B cell (primary cell): ENCODE measurements around the gene RBM38. TPM values are rescaled to one million over a fixed set of nuclear protein-coding genes. Genes with fewer than 3 reads are reported as not detected.

Experiments
- ATAC-seq: fragments of 200-7000 bp; cut with Tn5 transposase; one replicate; pipeline ENCODE4 v1.10.0; 2021; ENCODE audit warnings: low read depth, mild to moderate bottlenecking, moderate number of reproducible peaks, moderate library complexity
- CTCF ChIA-PET: fragments of 350-600 bp; sonication (Branson Sonifier 250); formaldehyde crosslinking; loops from one replicate; lab custom pipeline; 2021; ENCODE audit warnings: antibody characterized with exemption, inconsistent platforms; lab: Charles Lee
- POLR2A ChIA-PET: fragments of 350-600 bp; sonication (Branson Sonifier 250); formaldehyde crosslinking; loops from one replicate; lab custom pipeline; 2021; ENCODE audit warnings: antibody characterized with exemption; lab: Charles Lee
- DNase-seq: peaks from one replicate; pipeline ENCODE4 v3.0.0; 2013
- H2AFZ ChIP-seq: 2 replicates; pipeline ENCODE4 v1.6.1; 2012; ENCODE audit warnings: mild to moderate bottlenecking, low read depth, low read length; ENCODE audit not compliant: insufficient read depth, poor library complexity, severe bottlenecking
- H3K27ac ChIP-seq, 2 donors: 1 replicate in 1 of 2; 2 replicates in 1 of 2; pipeline ENCODE4 v1.5.1; 2012 to 2013; ENCODE audit warnings: low read length in 2 of 2, mild to moderate bottlenecking in 2 of 2, moderate library complexity in 1 of 2
- H3K27me3 ChIP-seq, 4 experiments: fragments of 200-600 bp in 1 of 4; sonication (generic) in 1 of 4; replicated peaks in 1 of 4; 1 replicate in 2 of 4; 2 replicates in 2 of 4; pipeline versions ENCODE4 v1.6.1 to v1.7.0; 2013 to 2016; ENCODE audit warnings: low read length in 3 of 4, mild to moderate bottlenecking in 2 of 4, mixed read lengths in 1 of 4, moderate library complexity in 1 of 4; ENCODE audit not compliant: insufficient read depth in 4 of 4, control insufficient read depth in 3 of 4; ENCODE audit errors: control extremely low read depth in 1 of 4
- H3K36me3 ChIP-seq, 2 experiments: replicated peaks in 1 of 2; 1 replicate in 1 of 2; 2 replicates in 1 of 2; pipeline versions ENCODE4 v1.6.1 to v1.7.1; 2013; ENCODE audit warnings: low read length in 1 of 2; ENCODE audit not compliant: insufficient read depth in 2 of 2, control insufficient read depth in 1 of 2; ENCODE audit errors: control extremely low read depth in 1 of 2, extremely low read depth in 1 of 2
- H3K4me1 ChIP-seq, 2 donors: fragments of 200-600 bp in 1 of 2; sonication (generic) in 1 of 2; 1 replicate in 1 of 2; 2 replicates in 1 of 2; pipeline versions ENCODE4 v1.5.1 to v1.6.1; 2013 to 2017; ENCODE audit warnings: low read length in 2 of 2; ENCODE audit not compliant: control insufficient read depth in 2 of 2, insufficient read depth in 2 of 2
- H3K4me2 ChIP-seq: replicated peaks from 2 replicates; pipeline ENCODE3; 2012; ENCODE audit warnings: mild to moderate bottlenecking, low read depth, low read length; ENCODE audit not compliant: poor library complexity, severe bottlenecking
- H3K4me3 ChIP-seq, 5 experiments: fragments of 200-600 bp in 1 of 5; sonication (generic) in 1 of 5; 1 replicate in 3 of 5; 2 replicates in 2 of 5; pipeline versions ENCODE4 v1.5.1 to v1.7.0; 2011 to 2016; ENCODE audit warnings: low read length in 4 of 5, mild to moderate bottlenecking in 4 of 5, low read depth in 2 of 5, control low read depth in 1 of 5, moderate library complexity in 1 of 5; ENCODE audit not compliant: insufficient read depth in 1 of 5; ENCODE audit errors: control extremely low read depth in 1 of 5, extremely low read depth in 1 of 5
- H3K79me2 ChIP-seq: fragments of 200-600 bp; sonication (generic); one replicate; pipeline ENCODE4 v1.6.0; 2016; ENCODE audit warnings: low read length; ENCODE audit not compliant: control insufficient read depth, insufficient read depth
- H3K9ac ChIP-seq: fragments of 200-600 bp; sonication (generic); 2 replicates; pipeline ENCODE4 v1.6.1; 2017; ENCODE audit warnings: mild to moderate bottlenecking, low read length, moderate library complexity
- H3K9me3 ChIP-seq, 3 donors: one replicate each; pipeline versions ENCODE4 v1.6.1 to v1.7.1; 2013; ENCODE audit warnings: low read length in 2 of 3; ENCODE audit not compliant: control insufficient read depth in 2 of 3, insufficient read depth in 1 of 3; ENCODE audit errors: control extremely low read depth in 1 of 3
- H4K20me1 ChIP-seq: 2 replicates; pipeline ENCODE4 v1.6.0; 2012; ENCODE audit warnings: mild to moderate bottlenecking, low read length; ENCODE audit not compliant: insufficient read depth, control insufficient read depth, poor library complexity, severe bottlenecking
- H3K27ac Mint-ChIP-seq: one replicate; pipeline ENCODE4 v1.8.0; 2021; ENCODE audit warnings: mixed read lengths
- H3K27me3 Mint-ChIP-seq: one replicate; pipeline ENCODE4 v1.8.0; 2021; ENCODE audit warnings: mixed read lengths
- H3K4me1 Mint-ChIP-seq: one replicate; pipeline ENCODE4 v1.8.0; 2021; ENCODE audit warnings: mixed read lengths
- H3K4me3 Mint-ChIP-seq: one replicate; pipeline ENCODE4 v1.8.0; 2021; ENCODE audit warnings: mixed read lengths
- H3K9me3 Mint-ChIP-seq: one replicate; pipeline ENCODE4 v1.8.0; 2022; ENCODE audit warnings: mixed read lengths; ENCODE audit not compliant: insufficient read depth
- EZH2 ChIP-seq: IDR thresholded peaks from 2 replicates; pipeline ENCODE4 v1.6.1; 2012; ENCODE audit warnings: borderline replicate concordance, low read depth, mild to moderate bottlenecking, moderate library complexity, low read length; ENCODE audit not compliant: insufficient read depth, poor library complexity, severe bottlenecking
- WGBS: methylation state at CpG from one replicate; pipeline ENCODE4 v1.1.5; 2013; ENCODE audit warnings: missing lambda C conversion rate; ENCODE audit not compliant: insufficient coverage; 5-methylcytosine and 5-hydroxymethylcytosine counted together
- intact Hi-C: fragments of 100-400 bp; cut with micrococcal nuclease; formaldehyde crosslinking; loops from one replicate; pipeline ENCODE4 v1.10.0; 2022
- polyA plus RNA-seq: library from polyadenylated mRNA; depleted of rRNA; stranded (reverse); fragments of >200 nt; gene quantifications from 2 replicates; pipeline ENCODE4 v1.2.3, GENCODE V29; 2012
- total RNA-seq, 2 donors: library from RNA; stranded (reverse); fragments of 120-200 nt in 1 of 2; gene quantifications; 1 replicate in 1 of 2; 2 replicates in 1 of 2; pipeline versions ENCODE4 v1.2.3 to v1.2.4, GENCODE V29; 2013 to 2022
- TF ChIP-seq, protein P1 (sequence below): fragments of 200-600 bp; IDR thresholded peaks from one replicate; pipeline ENCODE4 v1.8.0; 2022; ENCODE audit warnings: antibody characterized with exemption, mild to moderate bottlenecking

RBM38 gene
- total and polyA plus RNA-seq, 2 donors (not counting 1 experiment from before 2014, with no cell fraction given): 198 to 225 TPM

DNA sequence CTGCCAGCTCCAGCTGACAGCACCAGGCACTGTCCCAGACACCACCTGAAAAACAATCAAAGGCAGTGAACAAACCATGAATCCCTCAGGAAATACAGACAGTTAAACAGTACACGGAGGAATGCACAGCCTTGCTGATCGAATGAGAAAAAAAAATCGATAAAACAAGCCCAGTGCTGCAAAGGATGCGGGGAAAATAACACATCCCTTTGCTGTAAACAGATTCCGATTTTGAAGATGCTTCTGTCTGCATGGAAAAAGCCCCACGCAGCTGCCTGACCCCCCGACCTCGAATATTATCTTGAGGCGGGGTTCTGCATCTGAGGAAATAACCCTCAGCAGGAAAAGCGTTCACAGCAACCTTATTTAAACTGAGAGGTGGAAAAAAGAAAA, 43.9 kb downstream of the RBM38 start:
- Mint-ChIP-seq H3K4me1 (peaks cover 70% of the 10 kb centered on the region), H3K27me3 (no peaks in the 10 kb centered on the region), H3K9me3 (no peaks in the 10 kb centered on the region), H3K27ac (peak overlapping the region; percentile 75), H3K4me3 (peak overlapping the region; percentile 66)
- ChIA-PET CTCF (interaction anchor here (0.8 to 5.1 kb wide), 17 partner anchors 8 to 63 kb away, joined by 3 to 46 read pairs (median 5); partner anchors contain the start of gene RBM38), POLR2A (interaction anchor here (0.7 to 2.2 kb wide), 7 partner anchors 11 to 1688 kb away, joined by 3 to 6 read pairs (median 4); no protein-coding TSS in a partner anchor)
- H3K4me1 ChIP-seq: peaks cover 60 to 66% of the 10 kb centered on the region in 2 donors
- DNase-seq (no peak), ATAC-seq (no peak)
- peak overlapping the region in 1 of 5 experiments; percentile 15 for H3K4me3 ChIP-seq
- WGBS: 66% methylated on average over 6 of the region's 10 CpGs
- peak overlapping the region; percentile 71 for H3K4me2 ChIP-seq
- no peaks in the 10 kb centered on the region for H3K79me2 ChIP-seq
- no peaks in the 10 kb centered on the region for H4K20me1 ChIP-seq
- peaks cover 0 to 27% (median 0%) of the 10 kb centered on the region in 3 donors for H3K9me3 ChIP-seq
- peak overlapping the region; percentile 35 for H2AFZ ChIP-seq
- peak overlapping the region; percentile 38 for H3K9ac ChIP-seq
- H3K36me3 ChIP-seq: no peaks in the 10 kb centered on the region
- H3K27me3 ChIP-seq: no peaks in the 10 kb centered on the region
- TF ChIP-seq EZH2: no peak
- TF ChIP-seq, protein P1, sequence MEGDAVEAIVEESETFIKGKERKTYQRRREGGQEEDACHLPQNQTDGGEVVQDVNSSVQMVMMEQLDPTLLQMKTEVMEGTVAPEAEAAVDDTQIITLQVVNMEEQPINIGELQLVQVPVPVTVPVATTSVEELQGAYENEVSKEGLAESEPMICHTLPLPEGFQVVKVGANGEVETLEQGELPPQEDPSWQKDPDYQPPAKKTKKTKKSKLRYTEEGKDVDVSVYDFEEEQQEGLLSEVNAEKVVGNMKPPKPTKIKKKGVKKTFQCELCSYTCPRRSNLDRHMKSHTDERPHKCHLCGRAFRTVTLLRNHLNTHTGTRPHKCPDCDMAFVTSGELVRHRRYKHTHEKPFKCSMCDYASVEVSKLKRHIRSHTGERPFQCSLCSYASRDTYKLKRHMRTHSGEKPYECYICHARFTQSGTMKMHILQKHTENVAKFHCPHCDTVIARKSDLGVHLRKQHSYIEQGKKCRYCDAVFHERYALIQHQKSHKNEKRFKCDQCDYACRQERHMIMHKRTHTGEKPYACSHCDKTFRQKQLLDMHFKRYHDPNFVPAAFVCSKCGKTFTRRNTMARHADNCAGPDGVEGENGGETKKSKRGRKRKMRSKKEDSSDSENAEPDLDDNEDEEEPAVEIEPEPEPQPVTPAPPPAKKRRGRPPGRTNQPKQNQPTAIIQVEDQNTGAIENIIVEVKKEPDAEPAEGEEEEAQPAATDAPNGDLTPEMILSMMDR: no peak
- H3K27ac ChIP-seq: peak overlapping the region in 1 of 2 donors; percentile 10
- intact Hi-C loops: loop anchor here (10.0 kb wide), 1 partner anchor 50 kb away; no protein-coding TSS in a partner anchor
